ENCODE measurements around the gene SIK1. TPM values are rescaled to one million over a fixed set of nuclear protein-coding genes. Genes with fewer than 3 reads are reported as not detected.
"Not testable (repeated sequence)": the region's sequence is repeated elsewhere in the genome, so short reads cannot be mapped to it uniquely, and the experiment has no call there.

Gene SIK1
- polyA plus RNA-seq, 3 donors from 2014 or later = 0.08 to 1.2 TPM; not detected in 1

GRCh38 chr21:43450287-43450686, 23.4 kb upstream of the SIK1 start:
- H3K36me3 Mint-ChIP-seq; H3K27me3 Mint-ChIP-seq (ENCODE audit: low read depth in 3 of 3); H3K4me3 Mint-ChIP-seq; H3K9me3 Mint-ChIP-seq; H3K4me1 Mint-ChIP-seq; H3K27ac Mint-ChIP-seq; DNase-seq: not testable (repeated sequence)

GRCh38 chr21:43447353-43447977, 20.5 kb upstream of the SIK1 start:
- not testable (repeated sequence) for H3K4me3 Mint-ChIP-seq; H3K27ac Mint-ChIP-seq; H3K4me1 Mint-ChIP-seq; H3K27me3 Mint-ChIP-seq (ENCODE audit: low read depth in 3 of 3); H3K9me3 Mint-ChIP-seq; H3K36me3 Mint-ChIP-seq; DNase-seq

- H3K36me3 Mint-ChIP-seq; H3K4me1 Mint-ChIP-seq; H3K9me3 Mint-ChIP-seq; H3K27me3 Mint-ChIP-seq (ENCODE audit: low read depth in 3 of 3); DNase-seq; H3K4me3 Mint-ChIP-seq; H3K27ac Mint-ChIP-seq: not testable (repeated sequence)
Observed at GRCh38 chr21:43446277-43446932, 19.5 kb upstream of the SIK1 start.

GRCh38 chr21:43444524-43444923, 17.6 kb upstream of the SIK1 start:
- not testable (repeated sequence) for H3K27ac Mint-ChIP-seq

GRCh38 chr21:43442571-43442970, 15.6 kb upstream of the SIK1 start:
- not testable (repeated sequence) for DNase-seq; H3K4me3 Mint-ChIP-seq; H3K27ac Mint-ChIP-seq; H3K27me3 Mint-ChIP-seq (ENCODE audit: low read depth in 3 of 3); H3K4me1 Mint-ChIP-seq; H3K36me3 Mint-ChIP-seq; H3K9me3 Mint-ChIP-seq

More at GRCh38 chr21:43444524-43444923, 17.6 kb upstream of the SIK1 start:
- H3K9me3 Mint-ChIP-seq; DNase-seq; H3K27me3 Mint-ChIP-seq (ENCODE audit: low read depth in 3 of 3); H3K4me1 Mint-ChIP-seq; H3K36me3 Mint-ChIP-seq; H3K4me3 Mint-ChIP-seq: not testable (repeated sequence)

GRCh38 chr21:43440835-43441727, 14.2 kb upstream of the SIK1 start:
- not testable (repeated sequence) for H3K4me3 Mint-ChIP-seq; H3K36me3 Mint-ChIP-seq; DNase-seq; H3K27me3 Mint-ChIP-seq (ENCODE audit: low read depth in 3 of 3); H3K9me3 Mint-ChIP-seq; H3K4me1 Mint-ChIP-seq; H3K27ac Mint-ChIP-seq

- not testable (repeated sequence) for DNase-seq; H3K4me3 Mint-ChIP-seq; H3K36me3 Mint-ChIP-seq; H3K4me1 Mint-ChIP-seq; H3K9me3 Mint-ChIP-seq; H3K27ac Mint-ChIP-seq; H3K27me3 Mint-ChIP-seq (ENCODE audit: low read depth in 3 of 3)
Observed at GRCh38 chr21:43439316-43440075, 12.6 kb upstream of the SIK1 start.

- H3K36me3 Mint-ChIP-seq; H3K27ac Mint-ChIP-seq; DNase-seq; H3K4me3 Mint-ChIP-seq; H3K9me3 Mint-ChIP-seq; H3K27me3 Mint-ChIP-seq (ENCODE audit: low read depth in 3 of 3); H3K4me1 Mint-ChIP-seq: not testable (repeated sequence)
Observed at GRCh38 chr21:43436272-43436671, 9.3 kb upstream of the SIK1 start.

- H3K4me3 Mint-ChIP-seq; DNase-seq; H3K36me3 Mint-ChIP-seq; H3K27me3 Mint-ChIP-seq (ENCODE audit: low read depth in 3 of 3); H3K9me3 Mint-ChIP-seq; H3K27ac Mint-ChIP-seq; H3K4me1 Mint-ChIP-seq: not testable (repeated sequence)
Observed at GRCh38 chr21:43433340-43434136, 6.6 kb upstream of the SIK1 start.

GRCh38 chr21:43430830-43431416, 4.0 kb upstream of the SIK1 start:
- H3K27ac Mint-ChIP-seq; H3K27me3 Mint-ChIP-seq (ENCODE audit: low read depth in 3 of 3): not testable (repeated sequence)

GRCh38 chr21:43428964-43429363, 2.0 kb upstream of the SIK1 start:
- H3K4me3 Mint-ChIP-seq; DNase-seq; H3K27ac Mint-ChIP-seq; H3K36me3 Mint-ChIP-seq; H3K4me1 Mint-ChIP-seq; H3K27me3 Mint-ChIP-seq (ENCODE audit: low read depth in 3 of 3); H3K9me3 Mint-ChIP-seq: not testable (repeated sequence)

More at GRCh38 chr21:43430830-43431416, 4.0 kb upstream of the SIK1 start:
- H3K4me1 Mint-ChIP-seq, DNase-seq, H3K4me3 Mint-ChIP-seq, H3K36me3 Mint-ChIP-seq, H3K9me3 Mint-ChIP-seq: not testable (repeated sequence)

GRCh38 chr21:43427242-43427559, 270 bp upstream of the SIK1 start:
- H3K27ac Mint-ChIP-seq; H3K27me3 Mint-ChIP-seq (ENCODE audit: low read depth in 3 of 3); H3K4me1 Mint-ChIP-seq; H3K36me3 Mint-ChIP-seq; DNase-seq; H3K4me3 Mint-ChIP-seq; H3K9me3 Mint-ChIP-seq: not testable (repeated sequence)

GRCh38 chr21:43426004-43426403, 927 bp downstream of the SIK1 start:
- H3K4me1 Mint-ChIP-seq; DNase-seq; H3K27me3 Mint-ChIP-seq (ENCODE audit: low read depth in 3 of 3); H3K36me3 Mint-ChIP-seq; H3K27ac Mint-ChIP-seq; H3K4me3 Mint-ChIP-seq; H3K9me3 Mint-ChIP-seq: not testable (repeated sequence)

Measured in immature natural killer cell (primary cell).